AG09319 (cell line): ENCODE results near the gene TMEM52.

ENCODE experiments used
- DNase-seq: peaks from one replicate; pipeline ENCODE4 v3.0.0-alpha.2; 2010; ENCODE audit warnings: low read depth; ENCODE audit errors: extremely low read depth
- TF ChIP-seq, protein P1 (sequence below): IDR thresholded peaks from 2 replicates; pipeline ENCODE4 v1.5.1; 2011; ENCODE audit warnings: low read depth, mild to moderate bottlenecking, inconsistent platforms, low read length, moderate library complexity

Gene TMEM52

GRCh38 chr1:1916851-1917251 is 2.2 kb downstream of the TMEM52 start:
- DNase-seq: no peak
- TF ChIP-seq, protein P1, sequence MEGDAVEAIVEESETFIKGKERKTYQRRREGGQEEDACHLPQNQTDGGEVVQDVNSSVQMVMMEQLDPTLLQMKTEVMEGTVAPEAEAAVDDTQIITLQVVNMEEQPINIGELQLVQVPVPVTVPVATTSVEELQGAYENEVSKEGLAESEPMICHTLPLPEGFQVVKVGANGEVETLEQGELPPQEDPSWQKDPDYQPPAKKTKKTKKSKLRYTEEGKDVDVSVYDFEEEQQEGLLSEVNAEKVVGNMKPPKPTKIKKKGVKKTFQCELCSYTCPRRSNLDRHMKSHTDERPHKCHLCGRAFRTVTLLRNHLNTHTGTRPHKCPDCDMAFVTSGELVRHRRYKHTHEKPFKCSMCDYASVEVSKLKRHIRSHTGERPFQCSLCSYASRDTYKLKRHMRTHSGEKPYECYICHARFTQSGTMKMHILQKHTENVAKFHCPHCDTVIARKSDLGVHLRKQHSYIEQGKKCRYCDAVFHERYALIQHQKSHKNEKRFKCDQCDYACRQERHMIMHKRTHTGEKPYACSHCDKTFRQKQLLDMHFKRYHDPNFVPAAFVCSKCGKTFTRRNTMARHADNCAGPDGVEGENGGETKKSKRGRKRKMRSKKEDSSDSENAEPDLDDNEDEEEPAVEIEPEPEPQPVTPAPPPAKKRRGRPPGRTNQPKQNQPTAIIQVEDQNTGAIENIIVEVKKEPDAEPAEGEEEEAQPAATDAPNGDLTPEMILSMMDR: no peak

DNA sequence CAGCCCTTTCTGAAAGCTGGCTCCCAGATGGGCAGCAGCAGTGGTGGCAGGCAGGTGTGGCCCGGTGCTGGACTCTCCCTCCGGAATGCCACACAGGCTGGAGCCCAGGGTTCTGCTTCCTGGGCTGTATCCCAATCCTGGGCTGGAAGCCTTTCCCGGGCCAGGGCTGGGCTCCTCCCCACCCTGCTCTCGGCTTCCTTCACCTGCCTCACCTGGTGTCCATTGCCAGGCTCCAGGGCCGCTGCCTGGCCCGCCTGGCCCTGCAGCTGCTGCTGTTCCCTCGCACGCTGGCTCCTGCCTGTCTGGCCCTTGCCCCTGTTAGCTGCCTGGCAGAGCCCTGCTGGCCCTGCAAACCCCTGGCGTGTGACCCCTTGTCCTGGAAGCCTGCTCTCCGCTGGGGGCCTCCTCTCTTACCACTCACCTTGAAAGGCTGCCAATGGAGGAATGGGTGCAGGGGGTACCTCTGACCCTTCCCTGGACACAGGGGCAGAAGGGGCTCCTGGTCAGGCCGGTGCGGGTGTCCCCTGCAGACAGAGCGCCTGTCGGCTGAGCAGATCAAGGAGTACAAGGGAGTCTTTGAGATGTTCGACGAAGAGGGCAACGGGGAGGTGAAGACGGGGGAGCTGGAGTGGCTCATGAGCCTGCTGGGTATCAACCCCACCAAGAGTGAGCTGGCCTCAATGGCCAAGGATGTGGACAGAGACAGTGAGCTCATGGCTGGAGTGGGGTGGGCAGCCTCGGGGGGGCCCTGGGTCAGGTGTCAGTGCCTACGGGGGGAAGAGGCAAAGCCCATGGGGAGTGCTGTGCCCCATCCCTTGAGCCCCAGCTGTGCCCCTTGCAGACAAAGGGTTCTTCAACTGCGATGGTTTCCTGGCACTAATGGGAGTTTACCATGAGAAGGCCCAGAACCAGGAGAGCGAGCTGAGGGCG is 2.9 kb downstream of the TMEM52 start:
- TF ChIP-seq, protein P1: no peak
- no peak for DNase-seq

- TF ChIP-seq, protein P1: no peak
- no peak for DNase-seq
Observed at GRCh38 chr1:1914971-1915692, 3.9 kb downstream of the TMEM52 start, which contains the start of gene CALML6. CALML6 (plus strand) TSS chr1:1915260; CDS start chr1:1915281, 21 bp downstream.

GRCh38 chr1:1914101-1914970 is 4.7 kb downstream of the TMEM52 start:
- TF ChIP-seq, protein P1: no peak
- no peak for DNase-seq

GRCh38 chr1:1911350-1912041 is 7.6 kb downstream of the TMEM52 start:
- no peak for DNase-seq
- TF ChIP-seq, protein P1: no peak

- DNase-seq: no peak
- TF ChIP-seq, protein P1: no peak
Observed at GRCh38 chr1:1910651-1911331, 8.3 kb downstream of the TMEM52 start.
